GM23338 (cell line): ENCODE measurements around the gene ZNF776. TPM values are rescaled to one million over a fixed set of nuclear protein-coding genes. Genes with fewer than 3 reads are reported as not detected.
"Not testable (repeated sequence)": the region's sequence is repeated elsewhere in the genome, so short reads cannot be mapped to it uniquely, and the experiment has no call there.

Experiments
- ATAC-seq: fragments of 200-7000 bp; cut with Tn5 transposase; 3 replicates; pipeline ENCODE4 v1.9.1; 2020
- DNase-seq: peaks from one replicate; pipeline ENCODE4 v3.0.0-alpha.2; 2015; ENCODE audit warnings: low spot score
- H2AFZ ChIP-seq: fragments of 200-600 bp; sonication (generic); 2 replicates; pipeline ENCODE4 v1.8.0; 2016; ENCODE audit warnings: antibody characterized with exemption, mild to moderate bottlenecking, moderate library complexity
- H3F3A ChIP-seq: fragments of 200-600 bp; sonication (generic); replicated peaks from 2 replicates; pipeline ENCODE4 v1.8.0; 2017; ENCODE audit warnings: antibody characterized with exemption, mixed run types, low read depth
- H3K27ac ChIP-seq: fragments of 200-600 bp; sonication (generic); 2 replicates; pipeline ENCODE4 v1.6.1; 2016; ENCODE audit warnings: low read depth
- H3K27me3 ChIP-seq: fragments of 200-600 bp; sonication (generic); 2 replicates; pipeline ENCODE4 v1.8.0; 2016; ENCODE audit warnings: mild to moderate bottlenecking, mixed run types, moderate library complexity; ENCODE audit not compliant: insufficient read depth
- H3K36me3 ChIP-seq: fragments of 200-600 bp; sonication (generic); 2 replicates; pipeline ENCODE4 v1.8.0; 2016; ENCODE audit warnings: mild to moderate bottlenecking; ENCODE audit not compliant: insufficient read depth
- H3K4me1 ChIP-seq: fragments of 200-600 bp; sonication (generic); 2 replicates; pipeline ENCODE4 v1.8.0; 2016; ENCODE audit warnings: mild to moderate bottlenecking, moderate library complexity; ENCODE audit not compliant: insufficient read depth
- H3K4me2 ChIP-seq: fragments of 200-600 bp; sonication (generic); 2 replicates; pipeline ENCODE4 v1.7.1; 2017; ENCODE audit warnings: mixed run types
- H3K4me3 ChIP-seq: fragments of 200-600 bp; sonication (generic); 2 replicates; pipeline ENCODE4 v1.6.1; 2016; ENCODE audit warnings: mixed run types
- H3K79me2 ChIP-seq: fragments of 200-600 bp; sonication (generic); replicated peaks from 2 replicates; pipeline ENCODE4 v1.8.0; 2017; ENCODE audit warnings: mild to moderate bottlenecking; ENCODE audit not compliant: insufficient read depth
- H3K9me2 ChIP-seq: fragments of 200-600 bp; sonication (generic); 2 replicates; pipeline ENCODE4 v1.8.0; 2017; ENCODE audit not compliant: insufficient read depth
- H4K20me1 ChIP-seq: fragments of 200-600 bp; sonication (generic); replicated peaks from 2 replicates; pipeline ENCODE4 v1.8.0; 2017; ENCODE audit warnings: mild to moderate bottlenecking; ENCODE audit not compliant: insufficient read depth
- H3K27ac Mint-ChIP-seq: 2 replicates; pipeline ENCODE4 v1.8.0; 2020; ENCODE audit warnings: inconsistent platforms, mild to moderate bottlenecking, moderate library complexity, mixed read lengths
- H3K27me3 Mint-ChIP-seq: 3 replicates; pipeline ENCODE4 v1.8.0; 2022; ENCODE audit warnings: low read depth, mild to moderate bottlenecking, moderate library complexity, mixed read lengths, inconsistent platforms; ENCODE audit not compliant: insufficient read depth, poor library complexity
- H3K36me3 Mint-ChIP-seq: 3 replicates; pipeline ENCODE4 v1.8.0; 2021; ENCODE audit warnings: low read depth, mild to moderate bottlenecking, inconsistent platforms, moderate library complexity, mixed read lengths
- H3K4me1 Mint-ChIP-seq: 3 replicates; pipeline ENCODE4 v1.8.0; 2020; ENCODE audit warnings: mild to moderate bottlenecking, inconsistent platforms, mixed read lengths
- H3K4me3 Mint-ChIP-seq: 3 replicates; pipeline ENCODE4 v1.8.0; 2021; ENCODE audit warnings: moderate library complexity, mild to moderate bottlenecking, inconsistent platforms, mixed read lengths
- H3K9me3 Mint-ChIP-seq: 3 replicates; pipeline ENCODE4 v1.8.0; 2020; ENCODE audit warnings: moderate library complexity, mild to moderate bottlenecking, inconsistent platforms, mixed read lengths
- CREB1 ChIP-seq: fragments of 250-450 bp; sonication (Bioruptor Pico); IDR thresholded peaks from 2 replicates; pipeline ENCODE4 v1.5.0; 2020; ENCODE audit warnings: low read depth, mild to moderate bottlenecking, moderate library complexity
- EZH2 ChIP-seq: fragments of 200-600 bp; sonication (generic); IDR thresholded peaks from one replicate; pipeline ENCODE4 v1.8.0; 2017; ENCODE audit warnings: antibody characterized with exemption, mild to moderate bottlenecking, low read depth; ENCODE audit not compliant: unreplicated experiment
- EZH2phosphoT487 ChIP-seq: fragments of 200-600 bp; sonication (generic); IDR thresholded peaks from one replicate; pipeline ENCODE4 v1.8.1; 2018; ENCODE audit warnings: antibody characterized with exemption; ENCODE audit not compliant: unreplicated experiment
- JUNB ChIP-seq: IDR thresholded peaks from one replicate; pipeline ENCODE4 v1.6.1; 2016; ENCODE audit warnings: antibody characterized with exemption; ENCODE audit not compliant: unreplicated experiment
- NANOG ChIP-seq: IDR thresholded peaks from 2 replicates; pipeline ENCODE4 v1.6.1; 2016; ENCODE audit warnings: antibody characterized with exemption, borderline replicate concordance
- POLR2AphosphoS5 ChIP-seq: IDR thresholded peaks from 2 replicates; pipeline ENCODE4 v1.6.1; 2016; ENCODE audit warnings: antibody characterized with exemption, low read depth
- STAT1 ChIP-seq: IDR thresholded peaks from one replicate; pipeline ENCODE4 v1.6.1; 2016; ENCODE audit warnings: antibody characterized with exemption; ENCODE audit not compliant: unreplicated experiment
- ZNF331 ChIP-seq: fragments of 250-450 bp; sonication (Bioruptor Pico); IDR thresholded peaks from 2 replicates; pipeline ENCODE4 v1.5.0; 2020; ENCODE audit warnings: low read depth, mild to moderate bottlenecking, moderate library complexity
- polyA plus RNA-seq: library from polyadenylated mRNA; unstranded; fragments of >200 nt; fragmentation: Nextera tagmentation; extraction: Ambion mirVana; gene quantifications from 2 replicates; pipeline ENCODE4 v1.2.1, GENCODE V29; 2016
- total RNA-seq: library from RNA; depleted of rRNA; stranded (reverse); fragments of >200 nt; shearing (Covaris generic); gene quantifications from 2 replicates; pipeline ENCODE4 v1.2.3, GENCODE V29; 2014
- TF ChIP-seq, protein P1 (sequence below): IDR thresholded peaks from 2 replicates; pipeline ENCODE4 v1.6.1; 2016; ENCODE audit warnings: antibody characterized with exemption

The ZNF776 gene
- total and polyA plus RNA-seq, 2 experiments from 2014 or later = 5.9 to 19.4 TPM

DNA sequence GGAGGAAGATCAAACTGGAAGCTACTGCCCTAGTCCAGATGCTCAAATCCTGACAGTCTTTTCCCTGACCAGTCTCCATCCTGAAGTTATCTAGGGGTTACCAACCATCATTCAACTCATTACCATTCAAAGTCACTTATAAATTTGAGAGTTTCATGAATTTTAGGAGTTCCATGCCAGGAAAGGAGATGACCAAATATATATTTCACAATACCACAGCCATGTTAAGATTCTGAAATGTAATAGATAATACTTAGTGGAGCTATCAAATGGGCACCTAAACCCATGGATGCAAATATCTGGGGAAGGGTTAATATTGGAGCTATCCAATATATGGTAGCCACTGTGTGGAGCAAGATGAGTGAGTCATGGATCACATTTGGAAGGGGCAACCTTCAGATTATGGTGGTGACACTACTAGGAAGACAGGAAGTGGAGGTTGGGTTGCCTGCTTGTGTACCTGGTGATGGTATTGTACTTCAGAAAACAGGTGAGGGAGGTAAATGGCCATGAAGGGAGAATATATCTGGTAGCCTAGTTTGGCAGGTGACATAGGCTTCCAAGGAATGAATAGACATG lies 41.6 kb downstream of the ZNF776 start:
- no peaks in the 10 kb centered on the region for H3K27me3 ChIP-seq
- H3K27ac ChIP-seq = 0 out of 2 replicates have a peak overlapping the region, but pooled peaks have one; percentile 9
- no peaks in the 10 kb centered on the region for H3K4me1 ChIP-seq
- 0 out of 2 replicates have a peak, but pooled peaks cover 5% of the 10 kb centered on the region for H3F3A ChIP-seq
- H3K79me2 ChIP-seq = peaks cover 2% of the 10 kb centered on the region
- Mint-ChIP-seq H3K4me1 (peaks cover 11% of the 10 kb centered on the region), H3K9me3 (no peaks in the 10 kb centered on the region), H3K36me3 (peaks cover 22% of the 10 kb centered on the region), H3K4me3 (no peak overlapping the region), H3K27me3 (peaks cover 9% of the 10 kb centered on the region), H3K27ac (no peak overlapping the region)
- H3K9me2 ChIP-seq = no peaks in the 10 kb centered on the region
- TF ChIP-seq POLR2AphosphoS5 = no peak
- no peak for TF ChIP-seq ZNF331 (CRISPR knock-in tag)
- no peak for TF ChIP-seq EZH2
- no peak for TF ChIP-seq EZH2phosphoT487
- TF ChIP-seq NANOG = no peak
- TF ChIP-seq, protein P1, sequence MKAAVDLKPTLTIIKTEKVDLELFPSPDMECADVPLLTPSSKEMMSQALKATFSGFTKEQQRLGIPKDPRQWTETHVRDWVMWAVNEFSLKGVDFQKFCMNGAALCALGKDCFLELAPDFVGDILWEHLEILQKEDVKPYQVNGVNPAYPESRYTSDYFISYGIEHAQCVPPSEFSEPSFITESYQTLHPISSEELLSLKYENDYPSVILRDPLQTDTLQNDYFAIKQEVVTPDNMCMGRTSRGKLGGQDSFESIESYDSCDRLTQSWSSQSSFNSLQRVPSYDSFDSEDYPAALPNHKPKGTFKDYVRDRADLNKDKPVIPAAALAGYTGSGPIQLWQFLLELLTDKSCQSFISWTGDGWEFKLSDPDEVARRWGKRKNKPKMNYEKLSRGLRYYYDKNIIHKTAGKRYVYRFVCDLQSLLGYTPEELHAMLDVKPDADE = no peak
- DNase-seq (no peak), ATAC-seq (no peak)
- no peak overlapping the region for H3K4me2 ChIP-seq
- H2AFZ ChIP-seq = no peak overlapping the region
- H3K4me3 ChIP-seq = no peak overlapping the region
- H3K36me3 ChIP-seq = no peaks in the 10 kb centered on the region
- H4K20me1 ChIP-seq = no peaks in the 10 kb centered on the region; the same call in 1 of the 2 replicates

DNA sequence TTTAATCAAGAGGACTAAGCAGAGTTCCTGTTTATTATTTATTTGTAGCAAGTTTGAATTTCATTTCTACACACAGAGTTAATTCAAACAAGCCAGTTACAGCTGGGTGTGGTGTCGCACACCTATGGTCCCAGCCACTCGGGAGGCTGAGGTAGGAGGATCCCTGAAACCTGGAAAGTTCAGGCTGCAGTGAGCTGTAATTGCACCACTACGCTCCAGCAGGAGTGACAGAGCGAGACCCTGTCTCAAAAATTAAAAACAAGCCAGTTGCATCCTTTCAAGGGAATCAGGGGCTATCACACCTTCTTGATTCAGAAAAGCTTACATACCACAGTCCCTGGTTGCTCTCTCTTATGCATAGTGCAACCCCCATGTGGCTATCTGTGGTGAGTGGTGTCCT lies 42.7 kb downstream of the ZNF776 start:
- Mint-ChIP-seq H3K4me1 (peaks cover 11% of the 10 kb centered on the region), H3K27me3 (peaks cover 9% of the 10 kb centered on the region), H3K27ac (no peak overlapping the region), H3K36me3 (peaks cover 22% of the 10 kb centered on the region), H3K4me3 (no peak overlapping the region), H3K9me3 (no peaks in the 10 kb centered on the region)
- no peak for TF ChIP-seq NANOG
- no peak for TF ChIP-seq ZNF331 (CRISPR knock-in tag)
- no peak for TF ChIP-seq JUNB
- no peak for TF ChIP-seq STAT1
- TF ChIP-seq CREB1 = no peak
- no peak for TF ChIP-seq EZH2
- no peak for TF ChIP-seq EZH2phosphoT487
- Histone ChIP-seq H3K79me2 (peaks cover 11% of the 10 kb centered on the region), H3K36me3 (no peaks in the 10 kb centered on the region), H2AFZ (no peak overlapping the region), H3K4me3 (no peak overlapping the region), H3F3A (0 out of 2 replicates have a peak, but pooled peaks cover 3% of the 10 kb centered on the region), H3K4me1 (no peaks in the 10 kb centered on the region), H3K27ac (no peak overlapping the region), H4K20me1 (no peaks in the 10 kb centered on the region; the same call in 1 of the 2 replicates), H3K27me3 (no peaks in the 10 kb centered on the region), H3K9me2 (no peaks in the 10 kb centered on the region), H3K4me2 (no peak overlapping the region)
- ATAC-seq = no peak
- no peak for DNase-seq

DNA sequence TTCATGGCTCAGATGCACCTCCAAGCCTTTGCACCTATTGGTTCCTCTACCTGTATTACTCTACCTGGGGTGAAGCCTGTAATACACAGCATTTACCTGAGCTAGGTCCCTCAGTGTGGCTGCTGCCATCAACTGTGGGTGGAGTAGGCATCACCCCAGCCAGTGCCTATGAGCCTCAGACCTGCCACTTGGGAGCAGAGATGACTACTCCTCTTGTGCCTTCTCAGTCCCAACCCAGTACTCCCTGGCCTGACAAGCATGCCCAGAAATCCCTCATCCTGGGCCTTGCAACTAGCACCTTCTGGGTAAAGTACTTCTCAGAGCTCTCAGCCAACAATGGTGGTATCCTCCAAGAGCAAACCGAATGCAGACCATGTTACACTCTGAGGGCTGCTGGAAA lies 50.0 kb downstream of the ZNF776 start:
- Mint-ChIP-seq H3K4me1 (peaks cover 28% of the 10 kb centered on the region), H3K36me3 (peaks cover 10% of the 10 kb centered on the region; the same call in 2 of the 3 replicates)
- H3K79me2 ChIP-seq = peaks cover 17% of the 10 kb centered on the region
- not testable (repeated sequence) for H3K27me3 ChIP-seq, DNase-seq, H3K4me3 Mint-ChIP-seq, H3K27me3 Mint-ChIP-seq, H3K9me2 ChIP-seq, H3F3A ChIP-seq, H3K27ac Mint-ChIP-seq, H3K4me3 ChIP-seq, H3K4me2 ChIP-seq, H4K20me1 ChIP-seq, H3K9me3 Mint-ChIP-seq, H2AFZ ChIP-seq, H3K27ac ChIP-seq, H3K36me3 ChIP-seq
- peaks cover 21% of the 10 kb centered on the region for H3K4me1 ChIP-seq
- peak; percentile 59 for ATAC-seq
